Type B pancreatic cell (in vitro differentiated cells): Measurements from ENCODE around the gene CHN1. TPM values are rescaled to one million over a fixed set of nuclear protein-coding genes. Genes with fewer than 3 reads are reported as not detected.

Experiments
- DNase-seq: peaks from one replicate; pipeline ENCODE4 v3.0.0; 2021; ENCODE audit warnings: mixed read lengths; ENCODE audit not compliant: unreplicated experiment; ENCODE audit errors: extremely low spot score
- H3K27ac Mint-ChIP-seq: 2 replicates; pipeline ENCODE4 v1.8.0; 2021; ENCODE audit warnings: mild to moderate bottlenecking, mixed read lengths
- H3K27me3 Mint-ChIP-seq: 2 replicates; pipeline ENCODE4 v1.8.0; 2021; ENCODE audit warnings: mixed read lengths
- H3K36me3 Mint-ChIP-seq: 2 replicates; pipeline ENCODE4 v1.8.0; 2021; ENCODE audit warnings: mixed read lengths
- H3K4me1 Mint-ChIP-seq: one replicate; pipeline ENCODE4 v1.8.0; 2021; ENCODE audit warnings: mixed read lengths; ENCODE audit not compliant: unreplicated experiment
- H3K4me3 Mint-ChIP-seq: 2 replicates; pipeline ENCODE4 v1.8.0; 2021; ENCODE audit warnings: mild to moderate bottlenecking, mixed read lengths
- H3K9me3 Mint-ChIP-seq: 2 replicates; pipeline ENCODE4 v1.8.0; 2021; ENCODE audit warnings: mixed read lengths
- CTCF ChIP-seq: fragments of 200-600 bp; sonication (generic); conservative IDR thresholded peaks from 2 replicates; pipeline ENCODE4 v1.5.0; 2021; ENCODE audit warnings: antibody characterized with exemption, mild to moderate bottlenecking
- total RNA-seq: library from RNA; stranded (reverse); gene quantifications from 2 replicates; pipeline ENCODE4 v1.2.1, GENCODE V29; 2021; ENCODE audit warnings: low replicate concordance

CHN1 gene
- total RNA-seq, 1 donor from 2014 or later = 24.0 TPM

- peak; percentile 92 for TF ChIP-seq CTCF
- Mint-ChIP-seq H3K4me1 (peaks cover 21% of the 10 kb centered on the region), H3K36me3 (no peaks in the 10 kb centered on the region), H3K27ac (peak overlapping the region; percentile 20), H3K27me3 (peaks cover 4% of the 10 kb centered on the region), H3K9me3 (no peaks in the 10 kb centered on the region), H3K4me3 (peak overlapping the region; percentile 42)
- DNase-seq = peak; percentile 82
Measured at GRCh38 chr2:174771631-174772471, 233.3 kb downstream of the CHN1 start.

GRCh38 chr2:174771136-174771535 is 234.0 kb downstream of the CHN1 start:
- Mint-ChIP-seq H3K36me3 (no peaks in the 10 kb centered on the region), H3K9me3 (no peaks in the 10 kb centered on the region), H3K27ac (no peak overlapping the region), H3K27me3 (peaks cover 4% of the 10 kb centered on the region), H3K4me3 (no peak overlapping the region), H3K4me1 (peaks cover 17% of the 10 kb centered on the region)
- no peak for DNase-seq
- no peak for TF ChIP-seq CTCF

- TF ChIP-seq CTCF = no peak
- Mint-ChIP-seq H3K27ac (no peak overlapping the region), H3K36me3 (no peaks in the 10 kb centered on the region), H3K4me3 (no peak overlapping the region), H3K27me3 (peaks cover 4% of the 10 kb centered on the region), H3K9me3 (no peaks in the 10 kb centered on the region), H3K4me1 (peaks cover 17% of the 10 kb centered on the region)
- no peak for DNase-seq
Measured at GRCh38 chr2:174768557-174768956, 236.6 kb downstream of the CHN1 start.

GRCh38 chr2:174766271-174766670 is 238.9 kb downstream of the CHN1 start:
- H3K4me3 Mint-ChIP-seq = no peak overlapping the region
- no peaks in the 10 kb centered on the region for H3K36me3 Mint-ChIP-seq
- no peak for DNase-seq
- H3K27ac Mint-ChIP-seq = no peak overlapping the region
- no peak for TF ChIP-seq CTCF
- no peaks in the 10 kb centered on the region for H3K9me3 Mint-ChIP-seq
- peaks cover 3% of the 10 kb centered on the region for H3K27me3 Mint-ChIP-seq
- H3K4me1 Mint-ChIP-seq = peaks cover 17% of the 10 kb centered on the region

GRCh38 chr2:174765576-174765975 is 239.6 kb downstream of the CHN1 start:
- Mint-ChIP-seq H3K27ac (no peak overlapping the region), H3K4me3 (no peak overlapping the region), H3K27me3 (peaks cover 3% of the 10 kb centered on the region), H3K9me3 (no peaks in the 10 kb centered on the region), H3K36me3 (no peaks in the 10 kb centered on the region), H3K4me1 (peaks cover 21% of the 10 kb centered on the region)
- DNase-seq = no peak
- no peak for TF ChIP-seq CTCF
